ENCODE results near the gene FRMD4A.

DNA sequence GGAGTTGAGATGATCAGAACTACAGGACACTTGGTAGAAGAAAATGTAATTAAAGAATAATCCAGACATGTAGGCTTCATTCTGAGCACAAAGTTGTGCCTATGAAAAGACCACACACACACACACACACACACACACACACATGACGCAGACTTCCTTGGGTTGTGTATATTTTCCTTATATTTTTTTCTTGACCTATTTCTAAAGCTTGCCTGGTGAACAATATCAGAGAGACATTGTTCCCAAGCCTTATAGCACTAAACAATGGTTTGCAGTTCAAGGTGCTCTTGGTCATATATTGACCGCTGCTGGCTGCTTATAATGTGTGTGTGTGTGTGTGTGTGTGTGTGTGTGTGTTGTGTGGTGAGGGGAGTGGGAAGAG is 541.3 kb downstream of the FRMD4A start:
- TF ChIP-seq ZZZ3 (IDR thresholded peaks at IDR 0.05; ENCODE audit: control insufficient read depth, insufficient read length, low read depth) (no peak), TBL1XR1 (IDR thresholded peaks at IDR 0.05; ENCODE audit: low read depth, low read length) (no peak)
- TF ChIP-seq, protein P1, sequence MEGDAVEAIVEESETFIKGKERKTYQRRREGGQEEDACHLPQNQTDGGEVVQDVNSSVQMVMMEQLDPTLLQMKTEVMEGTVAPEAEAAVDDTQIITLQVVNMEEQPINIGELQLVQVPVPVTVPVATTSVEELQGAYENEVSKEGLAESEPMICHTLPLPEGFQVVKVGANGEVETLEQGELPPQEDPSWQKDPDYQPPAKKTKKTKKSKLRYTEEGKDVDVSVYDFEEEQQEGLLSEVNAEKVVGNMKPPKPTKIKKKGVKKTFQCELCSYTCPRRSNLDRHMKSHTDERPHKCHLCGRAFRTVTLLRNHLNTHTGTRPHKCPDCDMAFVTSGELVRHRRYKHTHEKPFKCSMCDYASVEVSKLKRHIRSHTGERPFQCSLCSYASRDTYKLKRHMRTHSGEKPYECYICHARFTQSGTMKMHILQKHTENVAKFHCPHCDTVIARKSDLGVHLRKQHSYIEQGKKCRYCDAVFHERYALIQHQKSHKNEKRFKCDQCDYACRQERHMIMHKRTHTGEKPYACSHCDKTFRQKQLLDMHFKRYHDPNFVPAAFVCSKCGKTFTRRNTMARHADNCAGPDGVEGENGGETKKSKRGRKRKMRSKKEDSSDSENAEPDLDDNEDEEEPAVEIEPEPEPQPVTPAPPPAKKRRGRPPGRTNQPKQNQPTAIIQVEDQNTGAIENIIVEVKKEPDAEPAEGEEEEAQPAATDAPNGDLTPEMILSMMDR (IDR thresholded peaks at IDR 0.05 in 2 of 3, conservative IDR thresholded peaks at IDR 0.05 in 1 of 3; ENCODE audit: control insufficient read depth in 2 of 3, extremely low read depth in 1 of 3, insufficient read depth in 1 of 3, low read depth in 3 of 3, low read length in 3 of 3), result no peak

Data from GM12878 (cell line).